ENCODE results near the gene RUBCN. TPM values are rescaled to one million over a fixed set of nuclear protein-coding genes. Genes with fewer than 3 reads are reported as not detected.
A peak's percentile ranks its signal among the peaks of the same experiment; 100 is the strongest.
"Not testable (repeated sequence)": the region's sequence is repeated elsewhere in the genome, so short reads cannot be mapped to it uniquely, and the experiment has no call there.

The RUBCN gene
- total and polyA plus RNA-seq, 11 donors = 14.9 to 53.4 (median 36.9) TPM

- H3K4me1 ChIP-seq; H3K27ac ChIP-seq; H3K27me3 ChIP-seq; DNase-seq; intact Hi-C loops (cut with DNase I); H3K4me3 ChIP-seq; H3K9me3 ChIP-seq; ATAC-seq; H3K36me3 ChIP-seq: not testable (repeated sequence)
- whole genome bisulfite sequencing, 4 donors = 87 to 93% (median 91%) methylated on average over 11 to 12 of the region's 12 CpGs
Observed at GRCh38 chr3:197656960-197657359, 79.7 kb downstream of the RUBCN start.

DNA sequence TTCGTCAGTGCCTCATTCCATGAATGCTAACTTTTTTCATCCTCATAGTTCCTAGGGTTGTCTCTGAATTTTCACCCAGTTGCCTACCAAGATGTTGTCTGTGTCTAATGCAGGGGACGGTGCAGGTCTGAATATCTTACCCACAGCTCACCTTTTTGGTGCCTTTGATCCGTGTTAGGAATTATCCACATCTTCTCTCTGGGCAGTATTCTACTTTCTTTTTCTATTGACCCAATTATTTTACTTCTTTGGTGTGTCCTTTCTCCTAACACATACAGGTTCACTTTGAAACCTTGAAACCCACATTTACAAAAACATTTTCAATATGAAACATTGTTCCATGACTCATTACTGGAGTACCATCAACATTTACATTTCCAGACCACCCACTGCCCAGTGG is 80.6 kb downstream of the RUBCN start:
- H3K27me3 ChIP-seq; DNase-seq; H3K27ac ChIP-seq; H3K4me1 ChIP-seq; H3K9me3 ChIP-seq; intact Hi-C loops (cut with DNase I); H3K36me3 ChIP-seq; ATAC-seq; H3K4me3 ChIP-seq: not testable (repeated sequence)
- WGBS, 4 donors = 69 to 94% (median 88%) methylated on average over 2 to 3 of the region's 3 CpGs

DNA sequence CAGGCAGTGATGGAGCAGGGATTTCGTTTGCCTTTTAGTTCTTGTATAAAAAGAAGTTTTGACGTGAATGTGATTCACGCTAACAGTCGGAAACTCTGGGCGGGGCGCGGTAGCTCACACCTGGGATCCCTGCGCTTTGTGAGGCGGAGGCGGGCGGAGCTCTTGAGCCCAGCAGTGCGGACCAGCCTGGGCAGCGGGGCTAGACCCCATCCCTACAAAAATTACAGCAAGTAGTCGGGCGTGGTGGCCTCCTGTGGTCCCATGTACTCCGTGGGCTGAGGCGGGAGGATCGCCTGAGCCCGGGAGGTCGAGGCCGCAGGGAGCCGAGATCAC is 81.7 kb downstream of the RUBCN start:
- 2% methylated on average over 7 to 9 of the region's 22 CpGs; no CpG with 5 or more reads in 2 of the 4 donors for WGBS, 4 donors
- DNase-seq; H3K4me3 ChIP-seq; H3K36me3 ChIP-seq; H3K27ac ChIP-seq; intact Hi-C loops (cut with DNase I); H3K27me3 ChIP-seq; H3K4me1 ChIP-seq; H3K9me3 ChIP-seq: not testable (repeated sequence)
- peak in 2 of 4 donors; percentile 14 to 25 for ATAC-seq

GRCh38 chr3:197654090-197654997 is 82.4 kb downstream of the RUBCN start:
- intact Hi-C loops (cut with DNase I); H3K9me3 ChIP-seq; H3K36me3 ChIP-seq; H3K4me1 ChIP-seq; H3K27me3 ChIP-seq: not testable (repeated sequence)
- DNase-seq (peak in 2 of 5 donors; percentile 40 to 45), ATAC-seq (peak; percentile 92 to 99 (median 98))
- 5 to 6% methylated on average over 19 to 20 of the region's 100 CpGs; no CpG with 5 or more reads in 2 of the 4 donors for WGBS, 4 donors
- H3K27ac ChIP-seq = peak overlapping the region in 5 of 12 donors; percentile 31 to 67 (median 48)
- H3K4me3 ChIP-seq = peak overlapping the region in 9 of 12 donors; percentile 27 to 58 (median 44)

GRCh38 chr3:197652860-197653259 is 83.8 kb downstream of the RUBCN start:
- intact Hi-C loops (cut with DNase I); ATAC-seq: not testable (repeated sequence)

GRCh38 chr3:197647649-197648048 is 89.1 kb downstream of the RUBCN start:
- H3K27ac ChIP-seq; intact Hi-C loops (cut with DNase I); H3K9me3 ChIP-seq; H3K4me3 ChIP-seq; H3K27me3 ChIP-seq; DNase-seq; H3K4me1 ChIP-seq; ATAC-seq; H3K36me3 ChIP-seq: not testable (repeated sequence)
- WGBS, 4 donors = 83 to 95% (median 88%) methylated on average over 2 to 7 of the region's 7 CpGs

More at GRCh38 chr3:197652860-197653259, 83.8 kb downstream of the RUBCN start:
- not testable (repeated sequence) for H3K36me3 ChIP-seq, H3K4me1 ChIP-seq, H3K4me3 ChIP-seq, H3K9me3 ChIP-seq, DNase-seq, H3K27ac ChIP-seq, H3K27me3 ChIP-seq
- WGBS, 4 donors = 68 to 80% (median 73%) methylated on average over 1 to 5 of the region's 10 CpGs; no CpG with 5 or more reads in 1 of the 4 donors

DNA sequence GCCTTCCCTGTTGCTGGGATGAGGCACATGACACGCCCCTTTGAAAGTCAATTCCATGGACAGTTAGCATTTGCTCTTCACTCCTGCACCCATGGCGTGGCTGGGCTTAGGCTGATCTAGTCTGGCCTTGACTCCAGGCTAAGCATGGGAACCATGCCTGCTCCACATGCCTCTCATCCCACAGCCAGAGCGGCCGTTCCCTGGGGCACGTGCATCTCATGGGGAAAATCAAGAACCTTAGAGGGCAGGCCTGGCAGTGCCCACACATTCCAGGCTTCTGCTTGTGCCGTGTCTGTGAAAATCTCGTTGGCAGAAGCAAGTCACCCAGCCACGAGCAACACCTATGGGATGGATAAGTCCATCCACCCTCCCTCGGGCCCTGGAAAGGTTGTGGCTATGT is 89.5 kb downstream of the RUBCN start:
- H3K27me3 ChIP-seq; H3K36me3 ChIP-seq; ATAC-seq; H3K9me3 ChIP-seq; H3K4me3 ChIP-seq; DNase-seq; H3K4me1 ChIP-seq; H3K27ac ChIP-seq; intact Hi-C loops (cut with DNase I): not testable (repeated sequence)
- WGBS, 4 donors = 93 to 100% (median 95%) methylated on average over 8 of the region's 9 CpGs

- ATAC-seq, H3K9me3 ChIP-seq: not testable (repeated sequence)
- 78 to 92% (median 87%) methylated on average over 8 to 12 of the region's 12 CpGs for WGBS, 4 donors
Observed at GRCh38 chr3:197646294-197646693, 90.4 kb downstream of the RUBCN start.

GRCh38 chr3:197637556-197637955 is 99.1 kb downstream of the RUBCN start:
- 82 to 85% (median 82%) methylated on average over 5 to 10 of the region's 10 CpGs for WGBS, 4 donors
- DNase-seq, H3K9me3 ChIP-seq: not testable (repeated sequence)

More at GRCh38 chr3:197646294-197646693, 90.4 kb downstream of the RUBCN start:
- DNase-seq; H3K4me3 ChIP-seq; H3K4me1 ChIP-seq; H3K27ac ChIP-seq; H3K36me3 ChIP-seq; intact Hi-C loops (cut with DNase I); H3K27me3 ChIP-seq: not testable (repeated sequence)

More at GRCh38 chr3:197637556-197637955, 99.1 kb downstream of the RUBCN start:
- ATAC-seq; H3K4me3 ChIP-seq; H3K27ac ChIP-seq; intact Hi-C loops (cut with DNase I); H3K4me1 ChIP-seq; H3K27me3 ChIP-seq; H3K36me3 ChIP-seq: not testable (repeated sequence)

Measured in heart left ventricle (tissue), 16 donors.